OCI-M1 (cell line): ENCODE measurements around the gene ZNF165.
"Not testable (repeated sequence)": the region's sequence is repeated elsewhere in the genome, so short reads cannot be mapped to it uniquely, and the experiment has no call there.

Source experiments
- DNase-seq: peaks from one replicate; lab custom pipeline; 2025; lab: John Stamatoyannopoulos, UW

Gene ZNF165

GRCh38 chr6:28080381-28080630 lies at the start of gene ZNF165:
TSS of gene ZNF165 (plus strand) at chr6:28080568. CDS start at chr6:28085481, 4,913 bp downstream.
- not testable (repeated sequence) for DNase-seq

DNA sequence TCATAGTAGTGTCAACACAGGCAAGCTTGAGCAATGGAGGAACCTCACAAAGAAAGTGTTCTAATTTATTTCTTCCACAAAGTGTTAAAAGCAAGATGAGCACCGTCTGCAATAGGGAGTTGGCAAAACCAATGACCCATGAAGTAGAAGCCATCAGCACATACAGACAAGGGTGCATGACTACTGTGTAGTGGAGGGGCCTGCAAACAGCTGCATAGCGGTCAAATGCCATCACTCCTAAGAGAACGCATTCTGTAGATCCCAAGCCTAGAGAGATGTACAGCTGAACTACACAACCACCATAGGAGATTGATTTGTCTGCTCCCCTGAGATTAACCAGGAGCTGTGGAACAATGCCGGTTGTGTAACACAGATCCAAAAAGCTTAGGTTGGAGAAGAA lies 26.8 kb upstream of the ZNF165 start:
- no peak for DNase-seq

GRCh38 chr6:28060405-28060804 lies 20.0 kb upstream of the ZNF165 start:
- no peak for DNase-seq

- DNase-seq, result no peak
Observed at GRCh38 chr6:28064272-28064671, 16.1 kb upstream of the ZNF165 start.

DNA sequence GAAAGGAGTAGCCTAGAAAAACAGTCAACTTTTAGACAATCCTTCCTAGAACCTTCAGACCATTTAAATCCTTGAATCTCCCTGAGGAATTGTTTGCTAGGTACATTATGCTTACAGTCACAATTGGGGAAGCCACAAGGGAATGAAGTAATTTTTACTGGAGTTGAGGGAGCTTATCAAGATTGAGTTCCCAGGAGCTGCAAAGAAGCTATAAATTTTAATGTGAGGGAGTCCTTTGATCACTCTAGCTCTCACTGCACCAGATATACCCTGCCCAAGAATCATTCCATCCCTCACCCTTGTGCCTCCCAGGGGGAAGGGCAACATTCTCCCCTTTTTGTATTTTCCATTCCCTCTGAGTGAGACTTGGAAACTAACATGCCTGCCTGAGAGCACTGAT lies 12.3 kb upstream of the ZNF165 start:
- no peak for DNase-seq

- not testable (repeated sequence) for DNase-seq
Observed at GRCh38 chr6:28070968-28071367, 9.4 kb upstream of the ZNF165 start.

GRCh38 chr6:28078050-28078449 lies 2.3 kb upstream of the ZNF165 start:
- no peak for DNase-seq

DNA sequence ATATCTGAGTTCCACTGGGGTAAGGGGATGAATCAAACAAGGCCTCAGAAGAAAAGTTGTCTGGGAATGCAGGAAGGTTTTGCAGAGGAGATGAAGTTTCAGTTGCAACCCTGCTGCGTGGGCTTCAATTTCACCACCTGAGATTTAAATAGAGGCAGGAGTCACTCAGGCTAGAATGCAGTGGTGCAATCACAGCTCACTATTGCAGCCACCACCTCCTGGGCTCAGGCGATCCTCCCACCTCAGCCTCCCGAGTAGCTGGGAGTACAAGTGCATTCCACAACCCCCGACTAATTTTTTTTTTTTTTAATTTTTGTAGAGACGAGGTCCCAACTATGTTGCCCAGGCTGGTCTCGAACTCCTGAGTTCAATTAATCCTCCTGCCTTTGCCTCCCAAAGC lies 1.5 kb upstream of the ZNF165 start:
- no peak for DNase-seq

GRCh38 chr6:28080631-28081485 lies 490 bp downstream of the ZNF165 start:
- peak; percentile 98 for DNase-seq

DNA sequence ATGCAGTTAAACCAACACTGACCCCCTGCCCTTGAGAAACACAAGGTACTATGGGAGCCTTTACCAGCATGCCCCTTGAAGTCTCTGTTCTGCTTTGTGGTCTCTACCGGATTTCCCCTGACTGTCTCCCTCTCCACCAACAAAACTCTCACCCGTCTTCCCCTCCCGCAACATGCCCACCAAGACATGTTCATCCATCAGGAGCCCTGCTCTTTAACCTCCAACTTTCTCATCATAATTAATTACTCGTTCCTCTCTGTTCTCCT lies 1.1 kb downstream of the ZNF165 start:
- DNase-seq, result peak; percentile 52

- DNase-seq, result no peak
Observed at GRCh38 chr6:28082939-28083338, 2.6 kb downstream of the ZNF165 start.

- no peak for DNase-seq
Observed at GRCh38 chr6:28089054-28089453, 8.7 kb downstream of the ZNF165 start.

DNA sequence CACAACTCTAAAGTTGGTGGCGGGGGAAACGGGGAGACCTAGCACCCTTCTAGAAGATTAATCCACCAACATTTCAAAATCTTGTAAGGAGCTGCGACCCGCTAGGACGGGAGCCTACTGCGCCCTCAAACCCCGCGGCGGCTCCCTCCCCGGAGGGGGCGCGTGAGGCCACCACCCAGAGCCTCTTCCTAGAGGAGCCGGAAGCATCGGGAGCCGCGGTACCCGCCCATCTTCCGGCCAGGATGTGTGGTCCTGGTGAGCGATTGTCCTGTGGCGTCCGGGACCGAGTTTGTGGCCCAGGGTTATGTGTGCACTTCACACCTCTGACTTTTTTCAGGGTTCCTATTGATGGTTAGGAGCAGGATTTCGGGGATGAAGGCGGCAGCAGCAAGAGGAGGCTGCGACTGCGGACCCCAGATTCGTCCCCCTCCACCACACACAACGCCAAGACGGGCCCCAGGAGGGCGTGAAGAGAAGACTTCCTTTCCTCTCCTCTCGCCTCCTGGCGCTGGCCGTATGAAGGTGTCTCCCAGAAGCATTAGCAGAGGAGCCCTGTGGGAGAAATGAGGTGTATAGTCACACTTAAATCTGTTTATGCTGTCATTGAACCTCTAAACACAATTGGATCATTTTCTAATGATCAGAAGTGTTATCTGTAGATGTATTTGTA lies 10.7 kb downstream of the ZNF165 start:
- no peak for DNase-seq

- DNase-seq, result not testable (repeated sequence)
Observed at GRCh38 chr6:28102222-28102621, 21.9 kb downstream of the ZNF165 start.

DNA sequence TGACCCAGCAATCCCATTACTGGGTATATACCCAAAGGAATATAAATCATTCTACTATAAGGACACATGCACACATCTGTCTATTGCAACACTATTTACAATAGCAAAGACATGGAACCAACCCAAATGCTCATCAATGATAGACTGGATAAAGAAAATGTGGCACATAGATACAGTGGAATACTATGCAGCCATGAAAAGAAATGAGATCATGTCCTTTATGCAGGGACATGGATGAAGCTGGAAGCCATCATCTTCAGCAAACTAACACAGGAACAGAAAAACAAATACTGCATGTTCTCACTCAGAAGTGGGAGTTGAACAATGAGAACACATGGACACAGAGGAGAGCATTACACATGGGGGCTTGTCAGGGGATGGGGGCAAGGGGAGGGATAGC lies 22.3 kb downstream of the ZNF165 start:
- DNase-seq, result not testable (repeated sequence)

- DNase-seq, result peak; percentile 92
Observed at GRCh38 chr6:28104392-28105244, 24.2 kb downstream of the ZNF165 start.

GRCh38 chr6:28105245-28105639 lies 24.9 kb downstream of the ZNF165 start:
- DNase-seq, result peak; percentile 73

GRCh38 chr6:28107506-28107905 lies 27.1 kb downstream of the ZNF165 start:
- DNase-seq, result no peak

GRCh38 chr6:28111964-28112363 lies 31.6 kb downstream of the ZNF165 start:
- no peak for DNase-seq

DNA sequence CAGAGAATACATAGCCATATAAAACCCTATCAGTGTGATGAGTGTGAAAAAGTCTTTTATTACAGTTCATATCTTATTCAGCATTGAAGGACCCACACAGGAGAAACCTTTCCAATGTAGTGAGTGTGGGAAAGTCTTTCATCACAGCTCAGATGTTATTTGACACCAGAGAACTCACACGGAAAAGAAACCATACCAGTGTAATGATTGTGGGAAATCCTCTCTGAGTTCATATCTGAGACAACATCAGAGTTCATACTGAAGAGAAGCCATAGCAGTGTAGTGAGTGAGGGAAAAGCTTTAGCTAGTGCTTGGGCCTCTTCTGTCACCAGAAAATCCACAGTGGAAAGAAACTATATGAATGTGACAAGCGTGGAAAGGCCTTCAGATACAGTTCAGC lies 35.4 kb downstream of the ZNF165 start:
- DNase-seq, result no peak

DNA sequence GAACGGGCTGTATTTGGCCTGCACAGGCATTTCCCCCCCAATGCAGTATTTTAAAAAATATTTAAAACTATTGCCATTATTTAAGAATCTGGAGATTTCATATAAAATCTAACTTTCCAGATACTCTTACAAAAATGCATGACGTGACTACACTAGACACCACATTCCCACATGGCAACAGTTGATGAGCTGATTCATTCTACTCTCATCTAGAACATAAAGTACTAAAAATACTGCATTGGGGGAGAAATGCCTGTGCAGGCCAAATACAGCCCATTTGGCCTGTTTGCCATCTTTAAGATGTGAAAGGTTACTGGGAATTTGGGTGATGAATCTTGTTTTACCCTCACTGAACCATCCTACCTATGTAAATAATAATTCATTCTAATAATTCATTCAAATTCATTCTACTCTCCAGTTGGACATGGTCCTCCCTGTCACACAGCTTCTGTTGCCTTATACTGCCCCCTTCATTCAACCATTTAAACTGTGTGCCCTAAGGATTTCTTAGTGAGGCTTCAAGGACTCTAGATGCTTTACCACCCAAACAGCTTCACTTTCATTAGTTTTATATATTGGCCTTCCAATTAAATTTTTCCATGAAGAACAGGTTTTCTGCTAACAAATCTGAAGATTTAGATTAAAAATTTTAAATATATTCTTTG lies 37.1 kb downstream of the ZNF165 start:
- DNase-seq, result peak; percentile 20

GRCh38 chr6:28118217-28118616 lies 37.8 kb downstream of the ZNF165 start:
- no peak for DNase-seq

DNA sequence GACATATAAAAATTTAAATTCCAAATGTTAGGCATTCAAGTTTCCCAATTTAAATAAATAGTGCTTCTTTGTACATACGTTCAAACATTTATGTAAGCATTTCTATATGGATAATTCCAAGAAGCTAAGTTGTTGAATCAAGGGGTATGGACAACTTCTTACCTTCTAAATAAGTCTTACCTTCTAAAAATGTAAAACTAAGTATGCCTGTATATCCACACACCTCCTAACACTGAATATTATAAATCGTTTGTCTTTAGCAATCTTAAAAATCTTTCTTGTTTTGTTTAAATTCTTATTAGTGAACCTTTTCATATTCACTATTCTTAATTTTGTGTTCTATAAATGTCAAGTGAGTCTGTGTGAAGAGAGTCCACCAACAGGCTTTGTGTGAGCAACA lies 41.5 kb downstream of the ZNF165 start:
- DNase-seq, result no peak
